AML-193 (cell line): ENCODE measurements around the gene HBA2.
"Not testable (repeated sequence)": the region's sequence is repeated elsewhere in the genome, so short reads cannot be mapped to it uniquely, and the experiment has no call there.

Source experiments
- DNase-seq, 2 experiments: peaks; one replicate each; lab custom pipeline; 2025; lab: John Stamatoyannopoulos, UW

The HBA2 gene

GRCh38 chr16:155031-155398 is 17.7 kb upstream of the HBA2 start:
- no peak for DNase-seq

- no peak for DNase-seq
These were observed 13.4 kb upstream of the HBA2 start for GRCh38 chr16:159136-159849.

GRCh38 chr16:160242-160641 is 12.4 kb upstream of the HBA2 start:
- DNase-seq = not testable (repeated sequence)

GRCh38 chr16:160691-161190 is 11.9 kb upstream of the HBA2 start:
- DNase-seq = no peak

GRCh38 chr16:162271-162991 is 10.2 kb upstream of the HBA2 start:
- no peak for DNase-seq

- DNase-seq = not testable (repeated sequence)
These were observed 9.5 kb upstream of the HBA2 start for GRCh38 chr16:163139-163538.

GRCh38 chr16:163696-164095 is 9.0 kb upstream of the HBA2 start:
- DNase-seq = not testable (repeated sequence)

GRCh38 chr16:164134-164823 is 8.4 kb upstream of the HBA2 start:
- DNase-seq = not testable (repeated sequence)

- DNase-seq = no peak
These were observed 7.7 kb upstream of the HBA2 start for GRCh38 chr16:164827-165538.

- no peak for DNase-seq
These were observed 6.9 kb upstream of the HBA2 start, which contains the start of gene HBM for GRCh38 chr16:165539-166374. Gene HBM, plus strand, starts transcription at chr16:165978. Its CDS starts 20 bp downstream, at chr16:165998.

- DNase-seq = no peak
These were observed 6.1 kb upstream of the HBA2 start for GRCh38 chr16:166375-167121.

- no peak for DNase-seq
These were observed 5.5 kb upstream of the HBA2 start for GRCh38 chr16:167122-167690.

- no peak for DNase-seq
These were observed 4.3 kb upstream of the HBA2 start for GRCh38 chr16:168424-168823.

- no peak for DNase-seq
These were observed 3.7 kb upstream of the HBA2 start for GRCh38 chr16:169014-169413.

GRCh38 chr16:170088-170507 is 2.6 kb upstream of the HBA2 start:
- DNase-seq = not testable (repeated sequence)

GRCh38 chr16:170788-171187 is 1.9 kb upstream of the HBA2 start:
- DNase-seq = no peak

GRCh38 chr16:173211-173854 is 657 bp downstream of the HBA2 start:
- not testable (repeated sequence) for DNase-seq

GRCh38 chr16:173928-174769 is 1.5 kb downstream of the HBA2 start:
- not testable (repeated sequence) for DNase-seq
